HG03060 (cell line): ENCODE measurements around the gene PLK5.

Experiments
- ATAC-seq: cut with Tn5 transposase; IDR thresholded peaks from one replicate; pipeline ENCODE4 v1.9.1; 2021; ENCODE audit warnings: low read depth, moderate number of reproducible peaks; ENCODE audit not compliant: unreplicated experiment

PLK5 gene

DNA sequence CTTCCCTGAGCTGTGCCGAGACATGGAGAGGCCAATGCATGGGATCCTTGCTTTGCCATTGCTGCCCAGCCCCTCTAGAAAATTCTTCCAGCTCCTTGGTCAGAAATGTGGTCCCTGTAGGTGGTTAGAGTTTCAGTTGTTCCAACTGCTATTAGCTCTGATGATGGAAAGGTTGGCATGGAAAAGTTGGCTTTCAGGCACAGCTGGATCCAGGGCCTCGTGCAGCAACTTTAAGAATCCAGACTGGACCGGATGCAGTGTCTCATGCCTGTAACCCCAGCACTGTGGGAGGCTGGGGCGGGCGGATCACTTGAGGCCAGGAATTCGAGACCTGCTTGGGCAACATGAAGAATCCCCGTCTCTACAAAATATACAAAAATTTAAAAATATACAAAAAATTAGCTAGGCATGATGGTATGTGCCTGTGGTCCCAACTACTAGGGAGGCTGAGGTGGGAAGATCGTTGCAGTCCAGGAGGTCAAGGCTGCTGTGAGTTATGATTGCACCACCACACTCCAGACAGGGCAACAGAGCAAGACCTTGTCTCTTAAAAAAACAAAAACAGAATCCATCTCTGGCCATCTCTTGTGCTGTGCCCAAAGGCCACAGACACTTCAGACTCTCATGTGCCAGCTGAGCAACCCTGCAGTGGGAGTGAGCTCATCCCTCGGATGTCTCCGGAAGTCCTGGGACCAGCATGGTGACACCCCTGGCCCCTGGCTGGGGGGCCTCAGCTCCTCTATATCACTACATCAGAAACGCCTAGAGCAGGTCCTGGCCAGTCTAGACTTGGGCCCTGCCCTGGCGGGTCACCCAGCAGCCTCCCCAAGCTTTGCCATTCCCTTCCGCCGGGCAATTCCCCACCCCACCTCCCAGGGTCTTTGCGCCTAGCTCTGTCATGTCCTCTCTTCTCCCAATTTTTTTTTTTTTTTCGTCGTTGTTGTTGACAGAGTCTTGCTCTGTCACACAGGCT, 27.5 kb downstream of the PLK5 start:
- no peak for ATAC-seq

DNA sequence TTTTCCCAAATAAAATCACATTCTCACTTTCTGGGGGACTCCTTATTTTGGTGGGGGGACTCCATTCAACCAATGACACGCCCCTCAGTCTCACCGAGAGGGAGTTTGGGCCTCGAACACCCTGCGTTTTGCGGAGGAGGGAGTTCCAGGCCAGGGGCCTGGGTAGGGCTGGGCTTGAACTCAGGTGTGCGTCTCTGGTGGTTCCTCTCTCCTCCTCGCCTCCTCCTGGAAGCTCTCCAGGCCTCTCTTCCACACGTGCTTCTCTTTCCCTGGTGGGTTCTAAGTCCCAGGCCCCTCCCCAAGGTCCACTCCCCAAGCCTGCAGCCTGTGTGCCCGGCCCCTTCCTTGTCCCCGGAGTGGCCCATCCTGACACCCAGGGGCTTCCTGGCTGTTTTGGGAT, 29.5 kb downstream of the PLK5 start:
- no peak for ATAC-seq

DNA sequence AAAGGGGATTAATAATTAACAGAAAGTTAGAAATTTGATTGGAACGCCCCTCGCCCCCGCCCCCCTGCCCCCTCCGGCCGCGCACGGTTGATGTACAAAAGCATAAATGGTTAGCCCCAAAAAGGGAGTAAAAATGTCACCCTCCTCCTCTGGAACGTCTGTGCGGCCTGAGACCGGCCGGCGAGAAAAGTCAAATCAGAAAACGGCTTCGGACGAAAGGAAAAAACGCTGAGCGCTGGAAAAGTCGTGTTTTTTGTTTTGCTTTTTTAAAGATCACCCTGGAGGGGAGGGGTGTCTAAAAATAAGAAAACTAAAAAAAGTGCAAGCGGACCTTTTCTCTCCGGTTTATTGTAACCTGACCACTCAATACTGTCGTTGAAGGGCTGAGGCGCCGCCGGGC, 31.1 kb downstream of the PLK5 start:
- ATAC-seq = no peak

DNA sequence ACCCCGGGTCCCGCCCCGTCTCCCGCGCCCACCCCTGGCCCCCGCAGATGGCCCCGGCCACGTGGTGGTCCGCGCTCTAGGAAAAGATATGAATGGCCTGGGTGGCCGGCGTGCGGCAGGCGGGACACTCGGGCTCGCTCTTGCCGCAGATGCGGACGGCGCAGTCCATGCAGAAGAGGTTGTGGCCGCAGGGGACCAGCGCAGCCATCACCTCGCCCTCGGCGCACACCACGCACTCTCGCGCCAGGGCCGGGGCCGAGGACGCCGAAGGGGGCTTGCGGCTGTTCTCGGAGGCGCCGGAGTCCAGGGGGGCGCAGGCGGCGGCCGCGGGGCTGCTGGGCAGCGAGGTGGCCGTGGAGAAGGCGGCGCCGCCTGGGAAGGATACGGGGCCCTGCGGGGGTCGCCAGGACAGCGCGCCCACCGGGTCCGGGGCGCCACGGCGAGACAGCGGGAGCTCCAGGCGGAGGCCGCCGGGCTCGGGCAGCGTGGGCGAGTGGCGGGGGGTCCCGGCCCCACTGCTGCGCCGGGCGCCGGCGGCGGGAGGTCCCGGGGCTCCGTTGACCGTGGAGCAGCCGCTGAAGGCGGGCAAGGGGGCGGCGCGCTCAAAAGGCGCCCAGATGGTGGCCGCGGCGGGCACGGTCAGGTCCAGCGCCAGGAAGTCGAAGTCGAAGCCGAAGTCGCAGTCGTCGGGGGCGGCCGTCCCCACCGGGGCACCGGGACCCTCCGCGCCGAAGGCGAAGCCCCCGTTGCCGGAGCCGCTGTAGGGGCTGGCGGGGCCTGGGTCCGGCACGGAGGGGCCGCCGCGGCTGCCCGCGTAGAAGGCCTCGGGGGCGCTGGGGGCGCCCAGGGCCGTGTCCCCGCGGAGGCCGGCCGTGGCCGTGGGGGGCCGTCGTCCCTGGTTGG, 31.9 kb downstream of the PLK5 start:
- ATAC-seq = no peak

DNA sequence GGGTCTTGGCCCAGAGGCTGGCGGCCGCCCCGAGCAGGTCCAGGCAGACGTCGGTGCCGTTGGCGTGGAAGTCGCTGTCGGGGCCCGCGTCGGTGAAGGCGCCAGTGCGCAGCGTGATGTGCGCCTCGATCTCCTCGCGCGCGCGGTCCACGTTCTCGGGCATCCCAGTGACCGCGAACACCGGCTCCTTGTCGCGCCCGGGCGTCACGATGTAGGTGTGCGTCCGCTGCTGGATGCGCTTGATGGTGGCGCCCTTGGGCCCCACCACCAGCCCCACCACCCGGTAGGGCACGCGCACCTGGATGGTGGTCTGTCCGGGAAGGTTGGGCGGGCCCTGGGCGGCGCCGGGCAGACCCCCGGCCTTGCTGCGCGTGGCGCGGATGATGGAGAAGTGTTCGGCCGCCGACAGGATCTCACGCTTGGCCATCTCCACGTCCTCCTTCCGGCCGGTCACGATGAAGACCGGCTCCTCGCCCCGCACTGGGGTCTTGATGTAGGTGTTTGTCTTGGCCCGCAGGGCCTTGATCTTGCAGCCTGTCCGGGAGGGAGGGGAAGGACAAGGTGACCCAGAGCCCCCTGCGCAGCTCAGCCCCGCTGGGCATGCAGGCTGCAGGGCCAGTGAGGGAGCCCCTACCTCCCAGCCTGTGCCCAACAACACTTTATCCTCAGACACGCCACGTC, 32.7 kb downstream of the PLK5 start:
- ATAC-seq = no peak

DNA sequence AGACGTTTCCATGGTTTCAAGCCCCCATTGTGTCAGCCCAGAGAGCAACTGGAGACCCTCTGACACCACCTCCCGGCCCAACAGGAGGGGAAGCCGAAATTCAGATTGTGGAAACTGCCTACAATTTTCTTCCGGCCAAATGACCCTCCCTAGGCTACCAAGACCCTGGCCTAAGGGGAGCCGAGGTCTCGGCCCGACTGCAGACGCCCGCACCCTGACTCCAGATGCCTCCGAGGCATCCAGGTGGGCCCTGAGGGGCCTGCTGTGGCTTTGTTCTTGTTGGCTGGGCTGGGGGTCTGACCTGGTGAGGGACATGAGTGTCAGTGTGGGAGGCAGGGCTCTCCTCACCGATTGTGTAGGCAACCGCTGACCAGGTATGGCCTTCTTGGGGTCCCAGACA, 34.7 kb downstream of the PLK5 start:
- no peak for ATAC-seq

DNA sequence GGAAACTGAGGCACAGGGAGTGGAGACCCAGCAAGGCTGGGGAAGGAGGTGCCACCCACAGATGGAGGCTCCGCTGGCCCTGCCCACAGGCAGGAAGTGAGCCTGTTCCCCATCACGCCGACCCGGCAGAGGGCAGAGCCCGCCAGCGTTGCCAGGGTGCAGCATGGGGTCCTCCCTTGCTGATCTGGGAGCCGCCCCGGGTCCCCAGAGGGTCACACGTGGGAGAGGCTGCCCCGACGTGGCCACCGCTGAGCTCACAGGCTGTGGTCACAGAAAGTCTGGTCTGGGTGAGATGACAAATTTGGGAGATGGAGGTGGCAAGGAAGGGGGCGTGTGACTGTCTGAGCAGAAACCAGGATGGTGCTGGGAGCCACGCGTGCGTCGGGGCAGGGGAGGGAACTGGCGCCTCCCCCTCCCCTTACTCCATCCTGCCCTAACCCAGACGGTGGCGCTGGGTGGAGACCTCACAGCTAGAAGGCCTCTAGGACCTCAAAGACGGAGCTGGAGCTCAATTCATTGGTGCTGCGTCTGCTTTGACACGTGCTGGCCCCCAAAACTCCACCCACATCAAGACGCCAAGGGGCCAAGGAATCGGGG, 36.5 kb downstream of the PLK5 start:
- no peak for ATAC-seq

DNA sequence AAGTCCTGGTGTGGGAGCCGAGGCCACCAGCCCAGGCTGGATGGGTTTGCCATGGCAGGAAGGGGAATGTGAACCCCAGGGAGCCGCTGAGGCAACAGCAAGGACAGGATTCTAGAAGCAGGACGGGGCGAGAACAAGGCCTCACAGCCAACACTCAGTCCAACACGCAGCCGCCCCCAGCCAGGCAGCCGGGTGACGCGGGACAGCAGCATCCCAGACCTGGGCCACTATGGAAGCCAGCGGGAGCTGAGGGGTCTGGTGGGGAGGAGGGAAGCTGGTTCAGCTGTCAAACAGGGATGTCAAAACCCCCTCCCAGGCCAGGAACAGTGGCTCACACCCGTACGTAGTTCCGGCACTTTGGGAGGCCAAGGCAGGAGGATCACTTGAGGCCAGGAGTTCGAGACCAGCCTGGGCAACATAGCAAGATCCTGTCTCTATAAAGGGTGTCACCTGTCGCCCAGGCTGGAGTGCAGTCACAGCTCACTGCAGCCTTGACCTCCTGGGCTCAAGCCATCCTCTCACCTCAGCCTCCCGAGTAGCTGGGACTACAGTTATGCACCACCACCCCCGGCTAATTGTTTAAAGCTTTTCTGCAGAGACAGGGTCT, 37.5 kb downstream of the PLK5 start:
- ATAC-seq = no peak

DNA sequence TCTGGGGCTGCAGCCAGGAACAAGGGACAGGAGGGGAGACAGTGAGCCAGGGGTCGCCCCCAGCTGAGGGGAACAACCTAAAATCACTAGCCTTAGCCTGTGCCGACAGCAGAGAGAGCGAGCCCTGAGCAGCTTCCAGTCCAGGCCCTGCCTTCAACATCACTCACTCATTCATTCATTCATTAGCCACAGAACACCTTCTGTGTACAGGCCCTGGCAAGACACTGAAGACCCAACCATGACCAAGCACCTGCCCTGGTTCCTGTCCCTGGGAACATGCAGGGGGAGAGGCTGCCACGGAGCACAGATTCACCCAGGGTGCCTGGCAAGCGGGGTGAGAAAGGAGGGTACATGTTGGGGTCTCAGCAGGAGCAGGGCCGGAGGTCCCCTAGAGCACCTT, 39.4 kb downstream of the PLK5 start:
- no peak for ATAC-seq

DNA sequence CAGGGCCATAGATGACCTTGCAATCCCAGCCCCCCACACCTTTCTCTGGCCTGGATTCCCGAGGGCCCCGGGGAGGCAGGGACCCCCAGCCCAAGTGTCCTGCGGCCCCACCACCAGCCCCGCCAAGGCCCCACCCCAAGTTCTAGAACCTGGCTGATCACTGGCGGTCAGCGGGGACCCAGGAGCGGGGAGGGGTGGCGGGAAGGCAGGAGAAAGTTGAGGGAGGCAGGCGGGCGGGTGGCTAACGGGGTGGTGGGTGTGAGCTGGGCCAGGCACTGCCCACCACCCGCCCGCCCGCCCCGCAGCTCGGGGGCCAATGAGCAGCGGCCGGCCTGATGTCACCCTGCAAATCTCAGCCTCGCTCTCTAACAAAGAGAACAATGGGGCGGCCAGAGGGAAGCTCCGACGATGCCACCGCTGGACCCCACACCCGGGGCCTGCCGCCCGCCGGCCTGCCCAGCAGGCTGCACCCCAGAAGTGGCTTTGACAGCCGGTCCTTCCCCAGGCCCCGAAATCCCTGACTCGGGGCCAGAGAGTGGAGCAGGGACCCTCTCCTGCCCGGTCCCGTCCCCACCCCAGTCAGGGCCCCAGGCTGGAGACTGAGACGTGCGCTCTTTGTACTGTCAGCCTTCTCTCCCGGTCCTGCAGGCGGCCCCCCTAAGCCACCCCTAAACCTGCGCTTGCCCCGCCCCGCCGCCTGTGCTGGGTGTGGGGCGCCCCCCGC, 42.7 kb downstream of the PLK5 start:
- ATAC-seq = no peak

DNA sequence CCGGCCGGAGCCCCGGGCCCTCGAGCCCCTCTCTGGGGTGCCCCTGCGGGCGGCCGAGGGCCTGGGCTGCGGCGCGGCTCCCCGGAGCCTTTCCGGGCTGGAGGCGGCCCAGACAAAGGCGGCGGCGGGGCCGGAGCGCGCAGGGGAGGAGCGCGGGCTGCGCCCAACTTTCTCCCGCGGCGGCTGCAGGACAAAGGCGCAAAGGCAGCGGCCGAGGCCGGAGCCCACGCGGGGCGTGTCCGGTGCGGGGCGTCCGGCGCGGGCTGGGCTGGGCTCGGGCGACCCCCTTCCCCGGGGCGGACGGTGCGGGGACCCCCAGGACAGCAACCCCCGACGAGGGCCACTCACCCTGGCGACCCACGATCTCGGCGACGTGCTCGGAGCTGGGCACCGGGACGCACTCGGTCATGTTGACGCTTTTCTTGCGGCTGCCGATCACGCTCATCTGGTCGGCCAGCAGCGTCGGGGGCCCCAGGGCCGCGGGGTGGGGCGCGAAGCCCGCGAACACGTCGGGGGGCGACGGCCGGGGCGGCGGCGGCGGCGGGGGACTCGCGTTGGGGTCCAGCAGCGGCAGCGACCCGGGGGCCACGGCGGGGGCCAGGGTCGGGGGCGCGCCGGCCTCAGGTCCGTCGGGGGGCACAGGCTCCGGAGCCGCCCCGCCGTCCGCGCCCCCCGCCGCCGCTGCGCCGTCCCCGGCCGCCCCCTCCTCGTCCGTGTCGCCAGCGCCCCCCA, 43.4 kb downstream of the PLK5 start:
- no peak for ATAC-seq

DNA sequence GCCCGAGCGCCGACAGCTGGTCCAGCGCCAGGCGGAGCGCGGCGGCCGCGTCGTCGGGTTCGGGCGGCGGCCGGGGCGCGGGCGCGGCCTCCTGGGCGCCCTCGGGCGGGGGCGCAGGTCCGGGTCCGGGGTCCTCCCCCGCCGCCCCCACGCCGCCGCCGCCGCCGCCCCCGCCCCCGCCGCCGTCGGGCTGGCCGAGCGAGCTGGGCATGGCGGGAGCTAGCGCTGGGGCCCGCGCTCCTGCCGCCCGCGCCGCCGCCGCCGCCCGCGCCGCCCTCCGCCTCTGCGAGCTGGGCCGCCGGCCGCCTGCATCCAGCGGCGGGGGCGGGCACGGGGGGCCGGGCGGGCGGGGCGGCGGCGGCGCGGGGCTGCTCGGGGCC, 44.0 kb downstream of the PLK5 start:
- no peak for ATAC-seq

DNA sequence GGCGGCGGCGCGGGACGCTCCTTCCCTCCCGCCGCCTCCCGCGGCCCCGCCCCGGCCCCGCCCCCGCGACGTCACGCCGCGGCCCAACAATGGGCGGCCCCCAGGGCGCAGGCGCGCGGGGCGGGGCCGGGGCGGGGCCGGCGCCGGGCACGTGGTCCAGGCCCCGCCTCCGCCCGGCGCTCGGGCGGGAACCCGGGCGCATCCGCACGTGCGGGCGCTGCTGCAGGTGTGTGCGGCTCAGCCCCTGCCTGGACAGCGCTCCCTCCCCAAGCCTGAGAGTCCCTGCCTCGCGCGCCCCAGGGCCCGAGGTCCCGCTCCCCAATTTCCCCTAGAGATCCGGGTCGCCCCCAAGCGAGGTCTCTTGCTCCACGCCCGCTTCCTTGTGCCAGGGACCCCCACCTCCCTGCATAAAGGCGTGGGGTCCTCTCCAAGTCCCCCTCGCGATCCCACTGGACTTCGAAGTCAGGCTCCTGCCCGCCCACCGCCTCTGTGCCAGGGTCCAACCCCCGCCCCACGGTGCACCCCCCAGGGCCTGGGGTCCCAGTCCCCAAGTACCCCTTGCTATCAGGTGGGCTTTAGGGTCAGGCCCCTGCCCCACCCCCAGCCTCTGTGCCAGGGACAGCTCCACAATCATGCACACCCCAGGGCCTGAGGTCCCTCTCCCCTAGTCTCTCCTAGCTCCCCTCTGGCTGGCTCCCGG, 44.6 kb downstream of the PLK5 start, which contains the start of gene MEX3D:
Gene MEX3D (minus strand): TSS at position 6 of the 700 bp plus-strand sequence. CDS start 267 bp downstream, outside the sequence.
- ATAC-seq = no peak

DNA sequence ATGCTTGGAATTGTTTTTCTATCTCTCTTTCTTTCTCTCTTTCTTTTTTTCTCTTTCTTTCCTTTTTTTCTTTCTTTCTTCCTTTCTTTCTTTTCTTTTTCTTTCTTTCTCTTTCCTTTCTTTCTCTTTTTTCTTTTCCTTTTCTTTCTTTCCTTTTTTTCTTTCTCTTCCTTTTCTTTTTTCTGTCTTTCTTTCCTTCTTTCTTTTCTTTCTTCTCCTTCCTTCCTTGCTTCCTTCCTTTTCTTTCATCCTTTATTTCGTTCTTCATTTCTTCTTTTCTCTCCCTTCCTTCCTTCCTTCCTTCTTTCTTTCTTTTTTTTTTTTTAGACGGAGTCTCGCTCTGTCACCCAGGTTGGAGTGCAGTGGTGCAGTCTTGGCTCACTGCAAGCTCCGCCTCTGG, 46.1 kb downstream of the PLK5 start:
- ATAC-seq = no peak

DNA sequence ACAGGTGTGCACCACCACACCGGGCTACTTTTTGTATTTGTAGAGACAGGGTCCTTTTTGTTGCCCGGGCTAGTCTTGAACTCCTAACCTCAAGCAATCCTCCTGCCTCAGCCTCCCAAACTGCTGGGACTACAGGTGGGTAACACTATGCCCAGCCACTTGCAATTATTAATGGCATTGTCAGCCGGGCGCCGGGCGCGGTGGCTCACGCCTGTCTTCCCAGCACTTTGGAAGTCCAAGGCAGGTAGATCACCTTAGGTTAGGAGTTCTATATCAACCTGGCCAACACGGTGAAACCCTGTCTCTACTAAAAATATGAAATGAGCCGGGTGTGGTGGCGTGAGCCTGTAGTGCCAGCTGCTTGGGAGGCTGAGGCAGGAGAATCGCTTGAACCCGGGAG, 47.0 kb downstream of the PLK5 start:
- no peak for ATAC-seq

DNA sequence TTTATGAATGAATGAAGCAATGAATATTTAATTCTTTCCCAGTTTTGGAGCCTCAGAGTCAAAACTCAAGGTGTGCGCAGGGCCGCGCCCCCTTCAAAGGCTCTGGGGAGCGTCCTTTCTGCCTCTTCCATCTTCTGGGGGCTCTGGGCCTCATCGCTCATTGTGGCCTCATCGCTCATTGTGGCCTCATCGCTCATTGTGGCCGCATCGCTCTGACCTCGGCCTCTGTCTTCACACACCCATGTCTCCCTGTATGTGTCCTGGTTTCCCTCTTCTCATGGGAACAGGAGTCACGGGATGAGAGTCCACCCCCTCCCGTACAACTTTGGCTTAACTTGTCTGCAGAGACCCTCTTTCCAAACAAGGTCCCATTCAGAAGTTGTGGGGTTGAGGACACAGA, 47.5 kb downstream of the PLK5 start:
- ATAC-seq = no peak

DNA sequence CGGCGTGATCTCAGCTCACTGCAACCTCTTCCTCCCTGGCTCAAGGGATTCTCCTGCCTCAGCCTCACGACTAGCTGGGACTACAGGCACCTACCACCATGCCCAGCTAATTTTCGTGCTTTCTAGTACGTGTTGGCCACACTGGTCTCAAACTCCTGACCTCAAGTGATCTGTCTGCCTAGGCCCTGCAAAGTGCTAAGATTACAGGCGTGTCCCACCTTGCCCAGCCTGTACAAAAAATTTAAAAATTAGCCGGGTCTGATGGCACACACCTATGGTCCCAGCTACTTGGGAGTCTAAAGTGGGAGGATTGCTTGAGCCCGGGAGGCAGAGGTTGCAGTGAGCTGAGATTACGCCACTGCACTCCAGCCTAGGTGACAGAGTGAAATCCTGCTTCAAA, 48.9 kb downstream of the PLK5 start:
- no peak for ATAC-seq
